ENCODE measurements around the gene TCF4. TPM values are rescaled to one million over a fixed set of nuclear protein-coding genes. Genes with fewer than 3 reads are reported as not detected.
A peak's percentile ranks its signal among the peaks of the same experiment; 100 is the strongest.

The TCF4 gene
- total and polyA plus RNA-seq, 2 experiments from 2014 or later: 77.7 to 89.2 TPM

- Histone ChIP-seq H4K20me1 (replicated peaks; ENCODE audit: insufficient read depth) (no peaks in the 10 kb centered on the region), H3K27me3 (ENCODE audit: insufficient read depth) (no peaks in the 10 kb centered on the region), H3K4me3 (no peak overlapping the region), H3K9me2 (ENCODE audit: insufficient read depth) (no peaks in the 10 kb centered on the region), H3K4me1 (ENCODE audit: insufficient read depth) (peaks cover 71% of the 10 kb centered on the region), H3K27ac (ENCODE audit: low read depth) (peak overlapping the region; percentile 67), H3K79me2 (replicated peaks; ENCODE audit: insufficient read depth) (peaks cover 61% of the 10 kb centered on the region), H3K4me2 (peak overlapping the region; percentile 42), H3F3A (replicated peaks; ENCODE audit: low read depth) (peaks cover 2% of the 10 kb centered on the region; the same call in 1 of the 2 replicates), H3K36me3 (ENCODE audit: insufficient read depth) (no peaks in the 10 kb centered on the region), H2AFZ (no peak overlapping the region)
- H3K27me3 Mint-ChIP-seq (ENCODE audit: insufficient read depth, low read depth, poor library complexity): peaks cover 16% of the 10 kb centered on the region
- ATAC-seq (no peak), DNase-seq (ENCODE audit: low spot score) (no peak)
- TF ChIP-seq CREB1 (CRISPR knock-in tag; IDR thresholded peaks at IDR 0.05; ENCODE audit: low read depth) (no peak), ETS1 (IDR thresholded peaks at IDR 0.05) (no peak), ZNF114 (CRISPR knock-in tag; IDR thresholded peaks at IDR 0.05) (no peak), EZH2 (IDR thresholded peaks at IDR 0.05; ENCODE audit: low read depth, unreplicated experiment) (no peak), NANOG (IDR thresholded peaks at IDR 0.05; ENCODE audit: borderline replicate concordance) (no peak)
- H3K36me3 Mint-ChIP-seq (ENCODE audit: low read depth): no peaks in the 10 kb centered on the region
- no peaks in the 10 kb centered on the region; the same call in 2 of the 3 replicates for H3K9me3 Mint-ChIP-seq
- peak overlapping the region; percentile 11; the same call in 1 of the 3 replicates for H3K4me3 Mint-ChIP-seq
- peaks cover 80% of the 10 kb centered on the region for H3K4me1 Mint-ChIP-seq
- peak overlapping the region; percentile 39 for H3K27ac Mint-ChIP-seq
These were observed 286.2 kb downstream of the TCF4 start for GRCh38 chr18:55301824-55302166.

GRCh38 chr18:55300936-55301531 is 287.0 kb downstream of the TCF4 start:
- Mint-ChIP-seq H3K4me1 (peaks cover 80% of the 10 kb centered on the region), H3K27ac (peak overlapping the region; percentile 78), H3K9me3 (no peaks in the 10 kb centered on the region; the same call in 2 of the 3 replicates), H3K36me3 (ENCODE audit: low read depth) (no peaks in the 10 kb centered on the region), H3K27me3 (ENCODE audit: insufficient read depth, low read depth, poor library complexity) (peaks cover 16% of the 10 kb centered on the region), H3K4me3 (peak overlapping the region; percentile 40; the same call in 2 of the 3 replicates)
- H2AFZ ChIP-seq: no peak overlapping the region
- peak; percentile 40 for DNase-seq (ENCODE audit: low spot score)
- H3K4me2 ChIP-seq: peak overlapping the region; percentile 42
- peaks cover 2% of the 10 kb centered on the region; the same call in 1 of the 2 replicates for H3F3A ChIP-seq (replicated peaks; ENCODE audit: low read depth)
- H3K36me3 ChIP-seq (ENCODE audit: insufficient read depth): no peaks in the 10 kb centered on the region
- H3K27ac ChIP-seq (ENCODE audit: low read depth): peak overlapping the region; percentile 89
- no peaks in the 10 kb centered on the region for H3K9me2 ChIP-seq (ENCODE audit: insufficient read depth)
- no peak for TF ChIP-seq ZNF331 (CRISPR knock-in tag; IDR thresholded peaks at IDR 0.05; ENCODE audit: low read depth)
- 0 out of 2 replicates have a peak, but pooled peaks have one; percentile 20 for TF ChIP-seq ZNF462 (CRISPR knock-in tag; IDR thresholded peaks at IDR 0.05)
- ATAC-seq: peak; percentile 45
- peak overlapping the region; percentile 4; the same call in 1 of the 2 replicates for H3K4me3 ChIP-seq
- H3K27me3 ChIP-seq (ENCODE audit: insufficient read depth): no peaks in the 10 kb centered on the region
- H3K79me2 ChIP-seq (replicated peaks; ENCODE audit: insufficient read depth): peaks cover 60% of the 10 kb centered on the region
- H4K20me1 ChIP-seq (replicated peaks; ENCODE audit: insufficient read depth): no peaks in the 10 kb centered on the region
- peaks cover 78% of the 10 kb centered on the region for H3K4me1 ChIP-seq (ENCODE audit: insufficient read depth)

Measured in GM23338 (cell line).